T-cell (primary cell): ENCODE measurements around the gene CELSR1. TPM values are rescaled to one million over a fixed set of nuclear protein-coding genes. Genes with fewer than 3 reads are reported as not detected.

Experiments used
- ATAC-seq, 4 experiments: fragments of 200-7000 bp in 3 of 4; fragments of 150-1000 bp in 1 of 4; cut with Tn5 transposase; replicated peaks in 1 of 4; 1 replicate in 3 of 4; 2 replicates in 1 of 4; pipeline ENCODE4 v1.10.0; 2021; ENCODE audit warnings: moderate library complexity in 3 of 4, mild to moderate bottlenecking in 2 of 4, moderate number of reproducible peaks in 1 of 4
- CTCF ChIA-PET, 2 donors: fragments of 300-600 bp; sonication (Branson Sonifier 250); formaldehyde crosslinking; loops; one replicate each; lab custom pipeline; 2022; ENCODE audit warnings: antibody characterized with exemption in 2 of 2; lab: Charles Lee
- POLR2A ChIA-PET, 2 donors: fragments of 300-600 bp; sonication (Branson Sonifier 250); formaldehyde crosslinking; loops; one replicate each; lab custom pipeline; 2022; ENCODE audit warnings: antibody characterized with exemption in 2 of 2; lab: Charles Lee
- DNase-seq, 35 experiments: peaks; one replicate each; pipeline versions ENCODE4 v3.0.0 to v3.0.0-alpha.2; 2013 to 2023
- H3K27ac ChIP-seq: one replicate; pipeline ENCODE4 v1.5.1; 2013; ENCODE audit warnings: low read length
- H3K27me3 ChIP-seq, 2 experiments: replicated peaks in 1 of 2; 1 replicate in 1 of 2; 2 replicates in 1 of 2; pipeline versions ENCODE4 v1.6.1 to v1.7.0; 2013; ENCODE audit warnings: low read length in 1 of 2, mixed read lengths in 1 of 2; ENCODE audit not compliant: control insufficient read depth in 2 of 2, insufficient read depth in 2 of 2; ENCODE audit errors: extremely low read depth in 1 of 2
- H3K36me3 ChIP-seq, 2 donors: 1 replicate in 1 of 2; 2 replicates in 1 of 2; pipeline versions ENCODE4 v1.6.1 to v1.7.0; 2013; ENCODE audit warnings: low read length in 1 of 2; ENCODE audit not compliant: control insufficient read depth in 2 of 2, insufficient read depth in 1 of 2; ENCODE audit errors: extremely low read depth in 1 of 2
- H3K4me1 ChIP-seq, 2 experiments: 1 replicate in 1 of 2; 2 replicates in 1 of 2; pipeline versions ENCODE4 v1.6.1 to v1.7.0; 2013; ENCODE audit warnings: low read length in 2 of 2, mixed read lengths in 1 of 2; ENCODE audit not compliant: insufficient read depth in 2 of 2, control insufficient read depth in 1 of 2; ENCODE audit errors: extremely low read depth in 1 of 2
- H3K4me3 ChIP-seq, 2 donors: 1 replicate in 1 of 2; 2 replicates in 1 of 2; pipeline versions ENCODE4 v1.5.1 to v1.7.0; 2013; ENCODE audit warnings: mild to moderate bottlenecking in 2 of 2, low read length in 1 of 2, moderate library complexity in 1 of 2; ENCODE audit not compliant: control insufficient read depth in 1 of 2; ENCODE audit errors: extremely low read depth in 1 of 2
- H3K9me3 ChIP-seq: 2 replicates; pipeline ENCODE4 v1.7.0; 2013
- H3K27ac Mint-ChIP-seq, 2 donors: one replicate each; pipeline ENCODE4 v1.8.0; 2020 to 2021; ENCODE audit warnings: mild to moderate bottlenecking in 2 of 2, mixed read lengths in 2 of 2
- H3K27me3 Mint-ChIP-seq, 2 donors: one replicate each; pipeline ENCODE4 v1.8.0; 2021 to 2022; ENCODE audit warnings: mixed read lengths in 2 of 2
- H3K36me3 Mint-ChIP-seq: one replicate; pipeline ENCODE4 v1.8.0; 2021; ENCODE audit warnings: mixed read lengths
- H3K4me1 Mint-ChIP-seq, 3 donors: one replicate each; pipeline ENCODE4 v1.8.0; 2020 to 2022; ENCODE audit warnings: mixed read lengths in 3 of 3, mild to moderate bottlenecking in 1 of 3
- H3K4me3 Mint-ChIP-seq, 3 donors: one replicate each; pipeline ENCODE4 v1.8.0; 2020 to 2022; ENCODE audit warnings: mild to moderate bottlenecking in 3 of 3, mixed read lengths in 3 of 3, moderate library complexity in 3 of 3
- H3K9me3 Mint-ChIP-seq, 3 donors: one replicate each; pipeline ENCODE4 v1.8.0; 2020 to 2022; ENCODE audit warnings: mixed read lengths in 3 of 3
- WGBS: methylation state at CpG from one replicate; pipeline ENCODE4 v1.1.5; 2013; ENCODE audit warnings: missing lambda C conversion rate; ENCODE audit not compliant: insufficient coverage; 5-methylcytosine and 5-hydroxymethylcytosine counted together
- total RNA-seq, 35 experiments: library from RNA in 6 of 35; stranded (reverse) in 6 of 35; fragments of 120-200 nt in 1 of 35; gene quantifications; one replicate each; pipeline versions ENCODE4 v1.2.1 to v1.2.4 and lab custom pipeline; 2013 to 2026

The CELSR1 gene
- total RNA-seq, 5 donors from 2014 or later (not counting 1 experiment from before 2014, with no cell fraction given): 1.1 to 2.7 (median 1.6) TPM

- peaks cover 0 to 29% of the 10 kb centered on the region in 2 experiments for H3K27me3 ChIP-seq
- ATAC-seq (no peak), DNase-seq (no peak)
- no peaks in the 10 kb centered on the region for H3K9me3 ChIP-seq
- ChIA-PET POLR2A (no interaction called here), CTCF (no interaction called here)
- 82% methylated on average over 14 of the region's 20 CpGs for WGBS
- no peak overlapping the region for H3K27ac ChIP-seq
- H3K9me3 Mint-ChIP-seq: no peaks in the 10 kb centered on the region
- no peak overlapping the region for H3K27ac Mint-ChIP-seq
- no peaks in the 10 kb centered on the region for H3K36me3 Mint-ChIP-seq
- H3K4me1 ChIP-seq: no peaks in the 10 kb centered on the region
- no peak overlapping the region for H3K4me3 ChIP-seq
- H3K4me3 Mint-ChIP-seq: no peak overlapping the region
- H3K36me3 ChIP-seq: no peaks in the 10 kb centered on the region
- peaks cover 0 to 3% (median 0%) of the 10 kb centered on the region in 3 donors for H3K4me1 Mint-ChIP-seq
- H3K27me3 Mint-ChIP-seq: peaks cover 0 to 6% of the 10 kb centered on the region in 2 donors
These were observed 26.0 kb downstream of the CELSR1 start for GRCh38 chr22:46511151-46512038.

GRCh38 chr22:46509416-46510089 is 27.9 kb downstream of the CELSR1 start:
- H3K27ac ChIP-seq: no peak overlapping the region
- Mint-ChIP-seq H3K4me1 (peaks cover 0 to 3% (median 0%) of the 10 kb centered on the region in 3 donors), H3K9me3 (no peaks in the 10 kb centered on the region), H3K4me3 (no peak overlapping the region), H3K36me3 (no peaks in the 10 kb centered on the region), H3K27me3 (peaks cover 0 to 6% of the 10 kb centered on the region in 2 donors), H3K27ac (no peak overlapping the region)
- CTCF ChIA-PET: no interaction called here
- no peaks in the 10 kb centered on the region for H3K36me3 ChIP-seq
- peaks cover 0 to 29% of the 10 kb centered on the region in 2 experiments for H3K27me3 ChIP-seq
- POLR2A ChIA-PET: no interaction called here
- no peaks in the 10 kb centered on the region for H3K4me1 ChIP-seq
- ATAC-seq (no peak), DNase-seq (no peak)
- no peak overlapping the region for H3K4me3 ChIP-seq
- no peaks in the 10 kb centered on the region for H3K9me3 ChIP-seq
- WGBS: 88% methylated on average over 16 of the region's 16 CpGs

DNA sequence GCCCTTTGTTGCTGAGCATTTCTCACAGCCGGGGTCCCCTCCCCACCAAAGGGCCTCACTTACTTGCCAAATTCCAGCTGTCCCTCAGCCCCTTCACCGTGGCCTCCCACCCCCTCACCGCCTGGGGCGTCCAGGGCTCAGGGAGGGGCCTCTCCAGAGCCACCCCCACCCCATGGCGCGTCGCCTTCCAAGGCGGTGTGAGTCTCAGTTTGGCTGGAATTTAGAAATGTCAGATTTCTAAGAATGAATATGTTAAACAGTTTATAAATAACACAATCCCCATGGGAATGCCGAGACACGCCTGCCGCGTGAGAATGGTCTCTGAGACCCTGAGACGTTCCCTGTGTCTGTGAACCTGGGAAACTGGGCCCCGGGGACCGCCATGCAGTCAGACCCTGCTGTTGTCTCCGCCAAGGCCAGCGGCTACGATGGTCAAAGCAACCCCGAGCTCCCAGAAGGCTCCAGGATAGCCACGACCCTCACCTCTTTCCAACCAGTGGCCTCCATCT is 28.9 kb downstream of the CELSR1 start:
- H3K4me3 Mint-ChIP-seq: no peak overlapping the region
- Histone ChIP-seq H3K36me3 (no peaks in the 10 kb centered on the region), H3K4me3 (no peak overlapping the region), H3K9me3 (no peaks in the 10 kb centered on the region), H3K27me3 (peaks cover 0 to 30% of the 10 kb centered on the region in 2 experiments), H3K27ac (no peak overlapping the region), H3K4me1 (no peaks in the 10 kb centered on the region)
- no peaks in the 10 kb centered on the region for H3K9me3 Mint-ChIP-seq
- DNase-seq (no peak), ATAC-seq (no peak)
- H3K36me3 Mint-ChIP-seq: no peaks in the 10 kb centered on the region
- POLR2A ChIA-PET: no interaction called here
- CTCF ChIA-PET: no interaction called here
- no peak overlapping the region for H3K27ac Mint-ChIP-seq
- 91% methylated on average over 12 of the region's 20 CpGs for WGBS
- H3K27me3 Mint-ChIP-seq: peaks cover 0 to 6% of the 10 kb centered on the region in 2 donors
- peaks cover 0 to 3% (median 0%) of the 10 kb centered on the region in 3 donors for H3K4me1 Mint-ChIP-seq

GRCh38 chr22:46507451-46508425 is 29.7 kb downstream of the CELSR1 start:
- Histone ChIP-seq H3K4me1 (no peaks in the 10 kb centered on the region), H3K27ac (no peak overlapping the region), H3K36me3 (no peaks in the 10 kb centered on the region), H3K9me3 (no peaks in the 10 kb centered on the region), H3K4me3 (no peak overlapping the region), H3K27me3 (peaks cover 0 to 38% of the 10 kb centered on the region in 2 experiments)
- DNase-seq (no peak), ATAC-seq (no peak)
- H3K4me1 Mint-ChIP-seq: peaks cover 0 to 3% (median 0%) of the 10 kb centered on the region in 3 donors
- no peak overlapping the region for H3K27ac Mint-ChIP-seq
- peaks cover 0 to 10% of the 10 kb centered on the region in 2 donors for H3K27me3 Mint-ChIP-seq
- no peaks in the 10 kb centered on the region for H3K9me3 Mint-ChIP-seq
- WGBS: 83% methylated on average over 19 of the region's 34 CpGs
- ChIA-PET POLR2A (no interaction called here), CTCF (no interaction called here)
- H3K36me3 Mint-ChIP-seq: no peaks in the 10 kb centered on the region
- no peak overlapping the region for H3K4me3 Mint-ChIP-seq

DNA sequence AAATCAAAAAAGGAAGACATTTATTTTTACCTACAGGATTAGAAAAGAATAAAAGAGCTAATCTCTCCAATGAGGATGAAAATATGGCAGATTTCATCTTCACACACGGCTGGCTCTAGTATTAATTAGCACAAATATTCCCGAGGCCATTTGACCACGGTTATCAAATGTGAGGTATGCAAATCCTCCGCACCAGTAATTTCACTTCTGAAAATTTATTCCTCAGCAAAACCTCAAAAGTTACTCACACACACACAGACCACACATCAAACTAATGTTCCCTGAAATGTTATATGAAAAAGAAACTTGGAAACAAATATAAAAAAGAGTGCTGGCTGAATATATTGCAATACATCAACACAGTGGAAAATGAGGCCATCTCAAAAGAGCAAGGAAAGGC is 32.8 kb downstream of the CELSR1 start:
- WGBS: 71% methylated on average over 1 of the region's 4 CpGs
- H3K27me3 ChIP-seq: peaks cover 0 to 46% of the 10 kb centered on the region in 2 experiments
- Mint-ChIP-seq H3K27me3 (peaks cover 0 to 25% of the 10 kb centered on the region in 2 donors), H3K4me1 (peaks cover 1 to 7% (median 2%) of the 10 kb centered on the region in 3 donors), H3K9me3 (no peaks in the 10 kb centered on the region), H3K36me3 (no peaks in the 10 kb centered on the region), H3K4me3 (no peak overlapping the region), H3K27ac (no peak overlapping the region)
- H3K9me3 ChIP-seq: no peaks in the 10 kb centered on the region
- no peak for DNase-seq
- ChIA-PET POLR2A (interaction anchor here in 1 of 2 donors (0.7 kb wide), 1 partner anchor 44 kb away, joined by 4 read pairs; no protein-coding TSS in a partner anchor), CTCF (no interaction called here)
- H3K4me1 ChIP-seq: peaks cover 0 to 2% of the 10 kb centered on the region in 2 experiments
- no peak overlapping the region for H3K27ac ChIP-seq
- ATAC-seq: no peak
- H3K4me3 ChIP-seq: no peak overlapping the region
- no peaks in the 10 kb centered on the region for H3K36me3 ChIP-seq
